GM19239 (cell line): Measurements from ENCODE around the gene RIMKLA.
A peak's percentile ranks its signal among the peaks of the same experiment; 100 is the strongest.

ENCODE experiments used
- DNase-seq: peaks from one replicate; pipeline ENCODE4 v3.0.0; 2011; ENCODE audit warnings: low spot score; ENCODE audit not compliant: insufficient read length
- FAIRE-seq: peaks from 2 replicates; lab custom pipeline; 2011; peaks lifted over from hg19 to GRCh38; lab: Jason Lieb, UNC

Gene RIMKLA

DNA sequence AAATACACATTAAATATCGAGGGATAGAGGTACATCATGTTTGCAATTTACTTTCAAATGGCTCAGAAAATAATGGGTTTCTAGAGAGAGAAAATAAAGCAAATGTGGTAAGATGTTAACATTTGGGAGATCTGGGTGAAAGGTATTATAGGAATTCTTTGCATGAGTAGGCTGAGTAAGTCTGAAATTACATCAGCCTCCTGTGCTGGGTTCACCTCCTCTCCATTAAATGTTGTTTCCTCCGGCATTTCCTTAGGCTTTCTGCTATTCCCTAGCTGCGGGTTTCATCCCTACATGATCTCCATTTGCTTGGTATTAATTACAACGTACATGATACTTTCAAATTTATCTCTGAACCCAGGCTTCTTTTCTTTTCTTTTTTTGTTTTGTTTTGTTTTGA, 43.6 kb downstream of the RIMKLA start:
- no peak for DNase-seq
- no peak for FAIRE-seq

DNA sequence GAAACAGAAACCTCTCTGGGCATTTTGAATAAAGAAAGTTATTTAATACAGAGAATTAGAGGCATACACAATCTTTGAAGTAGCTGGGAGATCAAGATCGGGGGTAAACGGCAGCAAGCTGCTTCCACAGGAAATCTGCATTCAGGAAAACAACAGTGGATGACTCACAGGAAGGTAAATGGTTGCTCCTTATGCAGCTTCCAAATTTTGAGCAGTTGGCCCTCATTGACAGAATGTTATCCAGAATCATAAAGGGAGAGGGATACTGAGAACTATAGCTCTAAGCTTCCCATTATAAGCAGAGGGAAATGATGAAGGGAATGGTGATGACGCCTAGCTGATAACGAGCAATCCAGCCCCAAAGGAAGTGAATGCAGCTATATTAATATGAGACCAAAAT, 46.6 kb downstream of the RIMKLA start:
- no peak for DNase-seq
- no peak for FAIRE-seq

- no peak for FAIRE-seq
- DNase-seq, result no peak
These were observed 49.0 kb downstream of the RIMKLA start for GRCh38 chr1:42429603-42430002.

DNA sequence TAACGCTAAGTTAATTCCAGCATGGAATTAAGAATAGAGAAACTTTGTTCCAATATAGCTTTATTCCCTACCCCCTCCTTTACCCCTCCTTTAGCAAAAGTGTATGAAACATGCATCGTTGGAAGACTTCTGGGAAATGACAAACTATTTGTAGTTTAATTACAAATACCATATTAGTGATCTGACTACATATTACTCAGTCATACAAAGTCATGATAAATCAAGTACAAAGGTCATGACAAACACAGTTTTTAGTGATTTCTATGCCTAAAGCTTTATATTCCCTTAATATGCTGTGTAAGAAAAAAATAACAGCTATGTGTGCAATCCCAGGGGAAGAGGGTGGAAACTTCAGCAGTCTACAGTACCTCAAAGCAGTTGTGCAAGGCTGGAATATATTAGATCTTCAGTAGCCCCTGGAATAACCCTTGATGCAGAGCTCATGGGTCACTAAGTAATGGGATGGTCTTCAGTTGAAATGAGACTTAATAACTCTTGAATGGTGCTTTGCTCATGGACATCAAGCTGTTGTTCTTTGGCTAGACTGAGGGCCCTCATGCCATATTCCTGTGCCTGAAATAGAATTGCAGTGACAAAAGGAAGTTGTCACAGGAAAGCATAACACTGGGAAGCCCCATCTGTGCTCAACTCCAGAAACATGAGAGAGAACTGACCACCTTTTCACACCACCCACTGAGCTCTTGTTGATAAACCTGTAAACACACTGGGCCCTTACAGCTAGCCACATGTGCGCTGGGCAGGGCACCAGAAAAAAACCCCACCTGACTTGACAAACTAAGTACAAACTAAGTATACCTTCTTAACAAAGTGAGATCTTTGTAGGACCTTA, 49.9 kb downstream of the RIMKLA start:
- FAIRE-seq (peak; percentile 31), DNase-seq (no peak)

DNA sequence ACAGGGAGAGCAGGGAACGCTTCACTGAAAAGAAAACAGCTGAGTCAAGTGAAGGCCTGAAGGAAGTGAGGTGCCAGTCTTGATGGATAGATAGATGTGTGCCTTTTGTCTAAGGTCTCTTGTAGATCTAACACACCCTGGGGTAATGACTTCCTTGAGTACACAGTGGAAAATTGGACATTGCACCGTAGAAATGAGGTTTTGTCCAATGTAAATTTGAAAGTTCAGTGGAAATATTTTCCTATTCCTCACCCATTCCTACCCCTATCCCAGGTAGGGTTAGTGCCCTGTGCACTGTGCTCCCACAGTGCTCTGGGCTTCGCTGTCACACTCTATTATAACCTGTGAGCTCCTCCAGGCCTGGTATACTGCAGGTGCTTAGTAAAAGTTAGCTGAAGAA, 50.9 kb downstream of the RIMKLA start:
- DNase-seq (no peak), FAIRE-seq (no peak)

DNA sequence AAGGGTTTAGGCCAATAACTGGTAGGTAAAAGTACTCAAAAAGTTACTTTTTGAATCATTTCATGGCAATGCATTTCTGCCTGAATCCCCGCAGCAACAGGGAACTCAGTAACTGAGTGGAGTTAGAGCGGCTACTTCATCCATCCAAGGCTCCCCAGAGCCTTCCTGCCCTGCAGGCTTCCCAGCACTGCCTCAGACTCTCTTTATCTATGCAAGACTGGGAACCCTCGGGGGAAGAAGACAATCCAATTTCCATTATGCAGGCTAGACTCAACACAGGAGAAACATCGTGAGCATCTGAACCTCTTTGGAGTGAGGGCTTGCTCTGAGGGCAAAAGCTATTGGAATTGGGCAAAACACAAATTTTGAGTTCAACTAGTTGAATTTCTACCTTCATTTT, 52.1 kb downstream of the RIMKLA start:
- no peak for FAIRE-seq
- DNase-seq, result no peak

GRCh38 chr1:42433369-42433768, 52.8 kb downstream of the RIMKLA start:
- FAIRE-seq (no peak), DNase-seq (no peak)

- FAIRE-seq, result no peak
These were observed 53.7 kb downstream of the RIMKLA start for GRCh38 chr1:42434340-42434739.

GRCh38 chr1:42439940-42440339, 59.3 kb downstream of the RIMKLA start:
- DNase-seq, result no peak
- FAIRE-seq, result no peak

More at GRCh38 chr1:42434340-42434739, 53.7 kb downstream of the RIMKLA start:
- DNase-seq, result no peak

DNA sequence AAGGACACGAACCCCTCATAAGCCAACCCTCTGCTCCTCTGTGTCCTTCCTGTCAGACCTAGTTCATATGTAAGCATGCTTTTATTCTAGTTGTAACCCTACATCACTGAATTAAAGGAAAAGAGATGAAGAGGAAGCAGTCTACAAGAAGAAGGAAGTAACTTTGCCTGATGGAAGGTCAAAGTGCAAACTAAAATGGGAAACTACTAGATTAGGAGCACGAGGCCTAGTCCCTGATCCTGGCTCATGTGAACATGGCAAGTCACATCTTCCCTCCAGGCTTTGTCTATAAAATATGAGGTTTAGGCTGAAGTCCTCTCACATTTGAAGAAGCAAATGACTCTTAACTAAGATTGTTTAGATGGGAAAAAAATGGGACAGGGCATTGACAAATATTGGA, 62.1 kb downstream of the RIMKLA start:
- no peak for FAIRE-seq
- no peak for DNase-seq

- FAIRE-seq (no peak), DNase-seq (no peak)
These were observed 68.7 kb downstream of the RIMKLA start for GRCh38 chr1:42449256-42449655.

- FAIRE-seq (no peak), DNase-seq (no peak)
These were observed 69.5 kb downstream of the RIMKLA start for GRCh38 chr1:42450061-42450460.

GRCh38 chr1:42453386-42453785, 72.8 kb downstream of the RIMKLA start:
- DNase-seq (no peak), FAIRE-seq (no peak)

DNA sequence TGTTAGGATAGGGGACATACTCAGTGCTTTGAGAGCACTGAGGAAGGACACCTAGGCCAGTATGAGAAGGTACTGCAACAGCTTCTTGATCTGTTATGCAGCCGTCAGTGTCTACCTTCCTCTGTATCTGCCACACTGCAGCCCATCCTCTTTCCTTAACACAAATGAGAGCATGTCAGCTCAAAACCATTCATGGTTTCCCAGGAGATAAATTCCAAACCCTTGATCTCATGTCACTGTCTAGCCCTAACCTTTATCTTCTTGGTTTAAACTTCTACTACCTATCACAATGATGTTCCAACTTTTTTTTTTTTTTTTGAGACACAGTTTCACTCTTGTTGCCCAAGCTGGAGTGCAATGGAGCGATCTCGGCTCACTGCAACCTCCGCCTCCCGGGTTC, 73.8 kb downstream of the RIMKLA start:
- DNase-seq (no peak), FAIRE-seq (no peak)

- peak; percentile 77 for DNase-seq
- peak; percentile 85 for FAIRE-seq
These were observed 75.6 kb downstream of the RIMKLA start, which contains the start of the genes PPCS and ZMYND12 for GRCh38 chr1:42456010-42456753. PPCS (plus strand) TSS chr1:42456543; CDS start chr1:42456566, 23 bp downstream. ZMYND12 (minus strand) TSS chr1:42456022; CDS start chr1:42455997, 25 bp downstream.

- FAIRE-seq (peak; percentile 69), DNase-seq (peak; percentile 62)
These were observed 76.1 kb downstream of the RIMKLA start for GRCh38 chr1:42456754-42457089.

DNA sequence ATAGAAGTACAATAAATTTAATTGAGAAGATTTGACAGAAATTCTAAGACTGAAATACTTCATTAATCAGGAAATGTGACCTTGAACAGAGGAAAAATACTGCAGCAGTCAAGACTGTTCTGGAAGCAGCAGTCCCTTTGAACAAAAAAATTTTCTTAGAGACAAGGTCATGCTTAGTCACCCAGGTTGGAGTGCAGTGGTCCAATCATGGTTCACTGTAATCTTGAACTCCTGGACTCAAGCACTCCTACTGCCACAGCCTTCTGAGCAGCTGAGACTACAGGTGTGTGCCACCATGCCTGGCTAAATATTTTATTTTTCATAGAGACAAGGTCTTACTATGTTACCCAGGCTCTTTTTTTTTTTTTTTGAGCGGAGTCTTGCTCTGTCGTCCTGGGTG, 80.6 kb downstream of the RIMKLA start:
- DNase-seq (no peak), FAIRE-seq (no peak)

DNA sequence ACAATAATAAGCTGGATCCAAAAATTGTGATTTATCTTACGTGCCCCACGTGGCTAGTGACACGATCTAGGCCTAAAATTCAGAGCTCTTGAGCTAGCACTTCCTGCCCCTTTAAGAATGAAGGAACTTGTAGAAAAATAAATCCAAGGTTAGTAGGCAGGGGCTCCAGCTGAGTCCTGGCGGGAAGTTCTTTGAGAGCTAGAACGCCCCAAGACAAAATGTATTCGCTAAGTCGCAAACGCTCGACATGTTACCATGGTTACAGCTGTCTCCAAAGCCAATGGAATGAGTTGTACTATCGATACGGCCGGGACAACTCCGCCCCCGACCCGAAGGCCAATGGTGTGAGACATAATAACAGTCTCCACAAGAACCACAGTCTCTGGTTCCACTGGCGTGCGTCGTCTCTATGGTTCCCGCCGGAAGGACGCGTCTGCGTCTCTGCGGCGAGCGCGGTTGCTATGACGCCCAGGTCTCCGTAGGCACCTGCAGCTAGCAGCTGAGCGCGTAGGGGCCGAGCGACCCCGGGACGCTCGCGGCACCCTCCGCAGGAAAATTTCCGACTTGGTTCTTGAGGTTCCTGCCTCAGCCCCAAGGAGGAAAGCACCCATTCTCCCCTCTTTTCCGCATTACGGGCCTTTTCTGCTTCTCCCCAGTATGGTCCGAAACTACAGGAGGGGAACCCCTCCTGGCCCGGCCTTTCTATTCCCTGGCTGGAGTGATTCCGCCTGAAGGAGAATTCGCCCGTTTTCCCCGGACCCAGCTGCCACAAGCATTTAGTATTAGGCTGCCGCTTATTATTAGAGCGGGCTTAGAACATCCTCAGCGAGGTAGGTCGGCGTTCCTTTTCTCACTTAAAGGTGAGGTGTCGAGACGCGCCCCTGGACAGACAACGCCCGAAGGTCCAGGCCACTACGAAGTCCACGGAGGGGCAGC, 82.5 kb downstream of the RIMKLA start, which contains the start of gene CCDC30:
TSS of gene CCDC30 (plus strand) at position 459 of the 936 bp plus-strand sequence. CDS start 17,266 bp downstream, outside the sequence.
- FAIRE-seq, result peak; percentile 100
- peak; percentile 77 for DNase-seq

GRCh38 chr1:42463921-42464320, 83.3 kb downstream of the RIMKLA start:
- no peak for DNase-seq

GRCh38 chr1:42466030-42466429, 85.4 kb downstream of the RIMKLA start:
- no peak for FAIRE-seq
- no peak for DNase-seq

More at GRCh38 chr1:42463921-42464320, 83.3 kb downstream of the RIMKLA start:
- no peak for FAIRE-seq
